Measurements from ENCODE around the gene PKP4. TPM values are rescaled to one million over a fixed set of nuclear protein-coding genes. Genes with fewer than 3 reads are reported as not detected.

The PKP4 gene
- total and polyA plus RNA-seq, 12 donors = 17.9 to 59.0 (median 45.2) TPM

GRCh38 chr2:158723921-158724802, 267.4 kb downstream of the PKP4 start:
- H3K36me3 ChIP-seq = no peaks in the 10 kb centered on the region
- H3K4me1 ChIP-seq = peaks cover 0 to 44% (median 14%) of the 10 kb centered on the region in 9 donors
- no peak overlapping the region for H3K4me3 ChIP-seq
- DNase-seq (no peak), ATAC-seq (no peak)
- intact Hi-C loops (cut with DNase I) = loop anchor here in 2 of 10 donors (10.0 kb wide), 2 partner anchors 59 to 269 kb away; partner anchors contain the start of genes CCDC148 (in 1 of the 2) and PKP4 (in 1 of the 2)
- no peak overlapping the region for H3K27ac ChIP-seq
- no peaks in the 10 kb centered on the region for H3K9me3 ChIP-seq
- peak in 3 of 9 donors; percentile 10 to 18 (median 15) for TF ChIP-seq CTCF (IDR thresholded peaks at IDR 0.05)
- 90 to 92% methylated on average over 12 of the region's 12 CpGs for WGBS, 2 donors
- no peaks in the 10 kb centered on the region for H3K27me3 ChIP-seq

- ATAC-seq (peak in 2 of 8 donors; percentile 10 to 15), DNase-seq (no peak)
- Histone ChIP-seq H3K9me3 (no peaks in the 10 kb centered on the region), H3K4me1 (peaks cover 0 to 44% (median 14%) of the 10 kb centered on the region in 9 donors), H3K27me3 (no peaks in the 10 kb centered on the region), H3K27ac (peak overlapping the region in 1 of 10 donors; percentile 26), H3K4me3 (no peak overlapping the region), H3K36me3 (no peaks in the 10 kb centered on the region)
- 61 to 62% methylated on average over 8 of the region's 8 CpGs for WGBS, 2 donors
- intact Hi-C loops (cut with DNase I) = loop anchor here in 2 of 10 donors (10.0 kb wide), 2 partner anchors 60 to 270 kb away; partner anchors contain the start of genes CCDC148 (in 1 of the 2) and PKP4 (in 1 of the 2)
- TF ChIP-seq CTCF (IDR thresholded peaks at IDR 0.05) = no peak
These were observed 268.1 kb downstream of the PKP4 start for GRCh38 chr2:158724803-158725381.

GRCh38 chr2:158725441-158725891, 268.7 kb downstream of the PKP4 start:
- Histone ChIP-seq H3K27ac (peak overlapping the region in 1 of 10 donors; percentile 26), H3K4me3 (no peak overlapping the region), H3K27me3 (no peaks in the 10 kb centered on the region), H3K36me3 (no peaks in the 10 kb centered on the region), H3K4me1 (peaks cover 0 to 44% (median 14%) of the 10 kb centered on the region in 9 donors), H3K9me3 (no peaks in the 10 kb centered on the region)
- ATAC-seq (peak in 6 of 8 donors; percentile 9 to 72 (median 47)), DNase-seq (no peak)
- intact Hi-C loops (cut with DNase I) = loop anchor here in 2 of 10 donors (10.0 kb wide), 2 partner anchors 61 to 271 kb away; partner anchors contain the start of genes CCDC148 (in 1 of the 2) and PKP4 (in 1 of the 2)
- WGBS, 2 donors = 60 to 73% methylated on average over 7 of the region's 7 CpGs
- no peak for TF ChIP-seq CTCF (IDR thresholded peaks at IDR 0.05)

All from heart right ventricle (tissue), 16 donors.